Caco-2 (cell line): Measurements from ENCODE around the gene KIF13A. TPM values are rescaled to one million over a fixed set of nuclear protein-coding genes. Genes with fewer than 3 reads are reported as not detected.

Source experiments
- BruUV-seq: library from RNA; stranded (reverse); fragments of 400-500 nt; replicated peaks from 2 replicates; lab custom pipeline; 2021; lab: Mats Ljungman, UMichigan
- CTCF ChIA-PET: fragments of 300-600 bp; sonication (Branson Sonifier 250); formaldehyde crosslinking; loops from one replicate; lab custom pipeline; 2022; ENCODE audit warnings: antibody characterized with exemption; lab: Charles Lee
- POLR2A ChIA-PET: fragments of 300-600 bp; sonication (Branson Sonifier 250); formaldehyde crosslinking; loops from one replicate; lab custom pipeline; 2022; ENCODE audit warnings: antibody characterized with exemption; lab: Charles Lee
- DNase-seq, 2 experiments: peaks; one replicate each; pipeline versions ENCODE4 v3.0.0 to v3.0.0-alpha.2; 2020 to 2022
- H3K27me3 ChIP-seq: replicated peaks from 2 replicates; pipeline ENCODE4 v1.6.0; 2011; ENCODE audit warnings: low read length; ENCODE audit not compliant: control insufficient read depth, insufficient read depth
- H3K36me3 ChIP-seq: 2 replicates; pipeline ENCODE4 v1.5.1; 2011; ENCODE audit warnings: low read length; ENCODE audit not compliant: control insufficient read depth, insufficient read depth
- H3K4me1 ChIP-seq: fragments of 250-450 bp; sonication (Bioruptor Pico); 2 replicates; pipeline ENCODE4 v1.5.1; 2020; ENCODE audit warnings: mild to moderate bottlenecking
- H3K4me3 ChIP-seq: 2 replicates; pipeline ENCODE4 v1.5.1; 2011; ENCODE audit warnings: low read depth, mild to moderate bottlenecking, control low read depth, low read length
- H3K9me3 ChIP-seq: fragments of 250-450 bp; sonication (Bioruptor Pico); 2 replicates; pipeline ENCODE4 v1.5.1; 2020; ENCODE audit warnings: mild to moderate bottlenecking, moderate library complexity
- H3K27ac Mint-ChIP-seq: one replicate; pipeline ENCODE4 v1.8.0; 2022; ENCODE audit warnings: mixed read lengths; ENCODE audit not compliant: unreplicated experiment
- H3K27me3 Mint-ChIP-seq: one replicate; pipeline ENCODE4 v1.8.0; 2022; ENCODE audit warnings: mixed read lengths; ENCODE audit not compliant: insufficient read depth, unreplicated experiment
- H3K36me3 Mint-ChIP-seq: one replicate; pipeline ENCODE4 v1.8.0; 2022; ENCODE audit warnings: mild to moderate bottlenecking, mixed read lengths; ENCODE audit not compliant: insufficient read depth, unreplicated experiment
- H3K4me1 Mint-ChIP-seq: one replicate; pipeline ENCODE4 v1.8.0; 2022; ENCODE audit warnings: low read depth, mixed read lengths; ENCODE audit not compliant: unreplicated experiment
- H3K4me3 Mint-ChIP-seq: one replicate; pipeline ENCODE4 v1.8.0; 2022; ENCODE audit warnings: mild to moderate bottlenecking, moderate library complexity, mixed read lengths; ENCODE audit not compliant: unreplicated experiment
- H3K9me3 Mint-ChIP-seq: one replicate; pipeline ENCODE4 v1.8.0; 2022; ENCODE audit warnings: mixed read lengths; ENCODE audit not compliant: unreplicated experiment
- intact Hi-C: fragments of 100-400 bp; cut with micrococcal nuclease; formaldehyde crosslinking; loops from one replicate; pipeline ENCODE4 v1.10.0; 2022; ENCODE audit not compliant: unreplicated experiment
- total RNA-seq: library from RNA; stranded (reverse); gene quantifications from 2 replicates; pipeline ENCODE4 v1.2.3, GENCODE V29; 2022
- TF ChIP-seq, protein P1 (sequence below), 2 experiments: fragments of 200-600 bp in 1 of 2; IDR thresholded peaks; 1 replicate in 1 of 2; 2 replicates in 1 of 2; pipeline versions ENCODE4 v1.5.1 to v1.8.0; 2011 to 2022; ENCODE audit warnings: antibody characterized with exemption in 1 of 2, control low read depth in 1 of 2, inconsistent platforms in 1 of 2, low read depth in 1 of 2, low read length in 1 of 2, mild to moderate bottlenecking in 1 of 2, moderate library complexity in 1 of 2; ENCODE audit not compliant: insufficient read depth in 1 of 2, severe bottlenecking in 1 of 2, unreplicated experiment in 1 of 2

The KIF13A gene
- total RNA-seq, 1 experiment from 2014 or later = 13.8 TPM

DNA sequence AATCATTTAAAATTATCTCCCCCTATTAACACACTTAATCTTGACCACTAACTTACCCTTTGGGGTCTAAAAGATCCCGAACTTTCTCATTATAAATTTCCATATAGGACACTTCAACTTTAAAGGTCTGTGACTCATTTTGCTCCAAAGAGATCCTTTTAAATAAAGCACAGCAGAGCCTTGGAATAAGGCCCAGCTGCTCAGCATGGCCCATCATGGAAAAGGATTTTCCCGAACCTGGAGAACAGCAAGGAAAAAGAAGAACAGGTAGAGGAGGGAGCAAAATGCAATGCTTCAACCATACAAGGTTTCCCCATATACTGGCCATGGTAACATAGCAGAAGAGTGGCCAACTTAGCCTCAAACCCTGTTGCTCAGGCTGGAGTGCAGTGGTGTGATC lies 132.1 kb downstream of the KIF13A start:
- H3K27ac Mint-ChIP-seq = no peak overlapping the region
- intact Hi-C loops = no loop called here

DNA sequence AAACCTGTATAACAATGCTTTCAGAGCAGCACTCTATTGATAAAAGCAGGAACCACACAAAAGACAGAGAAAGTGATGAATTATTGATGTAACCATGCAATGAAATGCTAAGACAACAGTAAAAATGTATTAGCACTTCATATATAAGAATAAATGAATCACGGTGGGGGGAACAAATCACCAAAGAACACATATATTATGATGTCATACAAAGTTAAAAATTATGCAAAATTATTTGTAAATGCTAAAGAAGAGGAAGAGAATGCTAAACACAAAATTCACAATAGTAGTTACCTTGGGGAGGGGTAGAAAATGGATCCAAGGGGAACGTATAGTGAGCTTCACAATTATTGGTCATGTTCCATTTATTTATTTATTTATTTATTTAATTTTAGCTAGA lies 133.9 kb downstream of the KIF13A start:
- ChIA-PET POLR2A (interaction anchor here (0.6 kb wide), 1 partner anchor 659 kb away, joined by 4 read pairs; no protein-coding TSS in a partner anchor), CTCF (interaction anchor here (0.7 kb wide), 1 partner anchor 267 kb away, joined by 3 read pairs; no protein-coding TSS in a partner anchor)
- no TSS peak for BruUV-seq
- TF ChIP-seq, protein P1, sequence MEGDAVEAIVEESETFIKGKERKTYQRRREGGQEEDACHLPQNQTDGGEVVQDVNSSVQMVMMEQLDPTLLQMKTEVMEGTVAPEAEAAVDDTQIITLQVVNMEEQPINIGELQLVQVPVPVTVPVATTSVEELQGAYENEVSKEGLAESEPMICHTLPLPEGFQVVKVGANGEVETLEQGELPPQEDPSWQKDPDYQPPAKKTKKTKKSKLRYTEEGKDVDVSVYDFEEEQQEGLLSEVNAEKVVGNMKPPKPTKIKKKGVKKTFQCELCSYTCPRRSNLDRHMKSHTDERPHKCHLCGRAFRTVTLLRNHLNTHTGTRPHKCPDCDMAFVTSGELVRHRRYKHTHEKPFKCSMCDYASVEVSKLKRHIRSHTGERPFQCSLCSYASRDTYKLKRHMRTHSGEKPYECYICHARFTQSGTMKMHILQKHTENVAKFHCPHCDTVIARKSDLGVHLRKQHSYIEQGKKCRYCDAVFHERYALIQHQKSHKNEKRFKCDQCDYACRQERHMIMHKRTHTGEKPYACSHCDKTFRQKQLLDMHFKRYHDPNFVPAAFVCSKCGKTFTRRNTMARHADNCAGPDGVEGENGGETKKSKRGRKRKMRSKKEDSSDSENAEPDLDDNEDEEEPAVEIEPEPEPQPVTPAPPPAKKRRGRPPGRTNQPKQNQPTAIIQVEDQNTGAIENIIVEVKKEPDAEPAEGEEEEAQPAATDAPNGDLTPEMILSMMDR (IDR thresholded peaks at IDR 0.05; ENCODE audit: insufficient read depth in 1 of 2, low read depth in 1 of 2, low read length in 1 of 2, severe bottlenecking in 1 of 2, unreplicated experiment in 1 of 2) = no peak
- Mint-ChIP-seq H3K4me3 (no peak overlapping the region), H3K27ac (no peak overlapping the region), H3K27me3 (no peaks in the 10 kb centered on the region), H3K9me3 (no peaks in the 10 kb centered on the region), H3K36me3 (peaks cover 6% of the 10 kb centered on the region), H3K4me1 (peaks cover 13% of the 10 kb centered on the region)
- Histone ChIP-seq H3K4me1 (peaks cover 13% of the 10 kb centered on the region; the same call in 1 of the 2 replicates), H3K27me3 (no peaks in the 10 kb centered on the region), H3K36me3 (peaks cover 2% of the 10 kb centered on the region), H3K4me3 (no peak overlapping the region), H3K9me3 (no peaks in the 10 kb centered on the region)
- DNase-seq = no peak
- intact Hi-C loops = no loop called here

More for the DNA sequence above, 132.1 kb downstream of the KIF13A start:
- CTCF ChIA-PET = no interaction called here
- H3K36me3 Mint-ChIP-seq = peaks cover 3% of the 10 kb centered on the region
- H3K27me3 ChIP-seq = no peaks in the 10 kb centered on the region
- no peak overlapping the region for H3K4me3 ChIP-seq
- H3K4me3 Mint-ChIP-seq = no peak overlapping the region
- no peaks in the 10 kb centered on the region for H3K9me3 ChIP-seq
- H3K4me1 Mint-ChIP-seq = peaks cover 12% of the 10 kb centered on the region
- H3K36me3 ChIP-seq = no peaks in the 10 kb centered on the region
- no peaks in the 10 kb centered on the region for H3K9me3 Mint-ChIP-seq
- no peaks in the 10 kb centered on the region for H3K27me3 Mint-ChIP-seq
- no TSS peak for BruUV-seq
- H3K4me1 ChIP-seq = peaks cover 13% of the 10 kb centered on the region; the same call in 1 of the 2 replicates
- POLR2A ChIA-PET = interaction anchor here (0.5 kb wide), 1 partner anchor 311 kb away, joined by 3 read pairs; no protein-coding TSS in a partner anchor
- no peak for DNase-seq
- TF ChIP-seq, protein P1 (IDR thresholded peaks at IDR 0.05; ENCODE audit: insufficient read depth in 1 of 2, low read depth in 1 of 2, low read length in 1 of 2, severe bottlenecking in 1 of 2, unreplicated experiment in 1 of 2) = no peak

DNA sequence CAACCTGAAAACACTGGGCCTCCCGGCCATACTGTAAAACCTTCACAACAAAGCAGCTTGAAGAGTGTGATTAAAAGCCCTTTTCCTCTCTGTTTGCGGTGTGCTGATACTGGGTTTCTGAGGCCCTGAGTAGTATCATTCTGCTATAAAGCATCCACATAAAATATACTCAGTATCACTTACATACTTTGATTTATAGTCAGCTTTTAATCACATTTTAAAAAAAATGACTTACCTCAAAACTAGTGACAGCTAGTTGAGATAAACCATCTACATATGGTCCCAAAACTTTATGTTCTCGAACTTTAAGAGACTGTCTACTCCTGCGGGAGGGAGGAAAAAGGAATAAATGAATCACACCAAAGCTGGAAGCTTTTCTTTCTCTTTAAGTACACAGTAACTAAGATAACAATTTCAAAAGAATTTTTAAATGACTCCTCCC lies 135.7 kb downstream of the KIF13A start:
- Histone ChIP-seq H3K9me3 (no peaks in the 10 kb centered on the region), H3K4me1 (peaks cover 13% of the 10 kb centered on the region; the same call in 1 of the 2 replicates), H3K4me3 (no peak overlapping the region), H3K36me3 (peaks cover 2% of the 10 kb centered on the region), H3K27me3 (no peaks in the 10 kb centered on the region)
- Mint-ChIP-seq H3K9me3 (no peaks in the 10 kb centered on the region), H3K4me3 (no peak overlapping the region), H3K27ac (peak overlapping the region; percentile 26), H3K4me1 (peaks cover 13% of the 10 kb centered on the region), H3K36me3 (peaks cover 6% of the 10 kb centered on the region), H3K27me3 (no peaks in the 10 kb centered on the region)
- ChIA-PET CTCF (interaction anchor here (0.6 kb wide), 1 partner anchor 28 kb away, joined by 3 read pairs; no protein-coding TSS in a partner anchor), POLR2A (no interaction called here)
- no TSS peak for BruUV-seq
- TF ChIP-seq, protein P1 (IDR thresholded peaks at IDR 0.05; ENCODE audit: insufficient read depth in 1 of 2, low read depth in 1 of 2, low read length in 1 of 2, severe bottlenecking in 1 of 2, unreplicated experiment in 1 of 2) = no peak
- intact Hi-C loops = no loop called here
- DNase-seq = no peak
